ENCODE results near the gene SCARB1. TPM values are rescaled to one million over a fixed set of nuclear protein-coding genes. Genes with fewer than 3 reads are reported as not detected.
"Not testable (repeated sequence)": the region's sequence is repeated elsewhere in the genome, so short reads cannot be mapped to it uniquely, and the experiment has no call there.

Gene SCARB1
- total RNA-seq, 1 donor from 2014 or later: 44.5 TPM

GRCh38 chr12:124893792-124894516 is 30.3 kb upstream of the SCARB1 start:
- H2AFZ ChIP-seq (ENCODE audit: low read depth, low read length): no peak overlapping the region
- no peak for TF ChIP-seq CTCF (IDR thresholded peaks at IDR 0.05; ENCODE audit: insufficient read depth, low read depth, low read length)
- no peak for TF ChIP-seq EZH2 (IDR thresholded peaks at IDR 0.05; ENCODE audit: insufficient read depth, low read length)
- no peak overlapping the region for H3K4me2 ChIP-seq (ENCODE audit: low read length)
- peaks cover 16% of the 10 kb centered on the region for H4K20me1 ChIP-seq (ENCODE audit: insufficient read depth, low read length)
- peaks cover 10% of the 10 kb centered on the region for H3K9me3 Mint-ChIP-seq (ENCODE audit: unreplicated experiment)
- no peak for FAIRE-seq
- no peak for DNase-seq (ENCODE audit: low read depth)
- no peak overlapping the region for H3K27ac Mint-ChIP-seq (ENCODE audit: unreplicated experiment)
- H3K4me3 ChIP-seq (ENCODE audit: insufficient read depth, low read depth, low read length): no peak overlapping the region
- H3K9ac ChIP-seq (ENCODE audit: low read length): no peak overlapping the region
- H3K79me2 ChIP-seq (ENCODE audit: insufficient read depth, low read length): no peaks in the 10 kb centered on the region
- H3K4me1 Mint-ChIP-seq (ENCODE audit: low read depth, unreplicated experiment): no peaks in the 10 kb centered on the region
- peaks cover 7% of the 10 kb centered on the region for H3K36me3 Mint-ChIP-seq (ENCODE audit: low read depth, unreplicated experiment)
- no peaks in the 10 kb centered on the region for H3K36me3 ChIP-seq (ENCODE audit: insufficient read depth, low read length)
- no peak overlapping the region for H3K4me3 Mint-ChIP-seq (ENCODE audit: unreplicated experiment)
- no peaks in the 10 kb centered on the region for H3K4me1 ChIP-seq (ENCODE audit: insufficient read depth, low read length)
- H3K27ac ChIP-seq (ENCODE audit: low read depth, low read length): no peak overlapping the region
- peaks cover 8% of the 10 kb centered on the region for H3K27me3 Mint-ChIP-seq (ENCODE audit: low read depth, unreplicated experiment)
- no peaks in the 10 kb centered on the region for H3K9me3 ChIP-seq (ENCODE audit: insufficient read depth, low read depth, low read length)
- no peaks in the 10 kb centered on the region for H3K27me3 ChIP-seq (ENCODE audit: insufficient read depth, low read length)

- no peak overlapping the region for H3K4me2 ChIP-seq (ENCODE audit: low read length)
- no peaks in the 10 kb centered on the region for H3K9me3 ChIP-seq (ENCODE audit: insufficient read depth, low read depth, low read length)
- TF ChIP-seq CTCF (IDR thresholded peaks at IDR 0.05; ENCODE audit: insufficient read depth, low read depth, low read length): no peak
- no peak for TF ChIP-seq EZH2 (IDR thresholded peaks at IDR 0.05; ENCODE audit: insufficient read depth, low read length)
- no peak overlapping the region for H2AFZ ChIP-seq (ENCODE audit: low read depth, low read length)
- no peaks in the 10 kb centered on the region for H3K9me3 Mint-ChIP-seq (ENCODE audit: unreplicated experiment)
- H3K27me3 ChIP-seq (ENCODE audit: insufficient read depth, low read length): no peaks in the 10 kb centered on the region
- no peaks in the 10 kb centered on the region for H3K36me3 ChIP-seq (ENCODE audit: insufficient read depth, low read length)
- no peak overlapping the region for H3K4me3 ChIP-seq (ENCODE audit: insufficient read depth, low read depth, low read length)
- FAIRE-seq (no peak), DNase-seq (ENCODE audit: low read depth) (no peak)
- H3K27me3 Mint-ChIP-seq (ENCODE audit: low read depth, unreplicated experiment): no peaks in the 10 kb centered on the region
- no peaks in the 10 kb centered on the region for H3K36me3 Mint-ChIP-seq (ENCODE audit: low read depth, unreplicated experiment)
- H3K4me3 Mint-ChIP-seq (ENCODE audit: unreplicated experiment): no peak overlapping the region
- no peak overlapping the region for H3K27ac ChIP-seq (ENCODE audit: low read depth, low read length)
- H3K4me1 ChIP-seq (ENCODE audit: insufficient read depth, low read length): no peaks in the 10 kb centered on the region
- no peak overlapping the region for H3K27ac Mint-ChIP-seq (ENCODE audit: unreplicated experiment)
- H3K4me1 Mint-ChIP-seq (ENCODE audit: low read depth, unreplicated experiment): no peaks in the 10 kb centered on the region
- no peaks in the 10 kb centered on the region for H4K20me1 ChIP-seq (ENCODE audit: insufficient read depth, low read length)
- H3K79me2 ChIP-seq (ENCODE audit: insufficient read depth, low read length): no peaks in the 10 kb centered on the region
- H3K9ac ChIP-seq (ENCODE audit: low read length): no peak overlapping the region
These were observed 24.6 kb upstream of the SCARB1 start for GRCh38 chr12:124888260-124888659.

GRCh38 chr12:124887766-124888165 is 24.1 kb upstream of the SCARB1 start:
- H3K4me2 ChIP-seq (ENCODE audit: low read length); H3K9me3 ChIP-seq (ENCODE audit: insufficient read depth, low read depth, low read length); H3K36me3 Mint-ChIP-seq (ENCODE audit: low read depth, unreplicated experiment); H3K27ac Mint-ChIP-seq (ENCODE audit: unreplicated experiment); DNase-seq (ENCODE audit: low read depth); H3K79me2 ChIP-seq (ENCODE audit: insufficient read depth, low read length); H2AFZ ChIP-seq (ENCODE audit: low read depth, low read length); H3K27ac ChIP-seq (ENCODE audit: low read depth, low read length); H3K4me1 Mint-ChIP-seq (ENCODE audit: low read depth, unreplicated experiment); H3K9me3 Mint-ChIP-seq (ENCODE audit: unreplicated experiment); H3K4me3 ChIP-seq (ENCODE audit: insufficient read depth, low read depth, low read length); H3K4me3 Mint-ChIP-seq (ENCODE audit: unreplicated experiment); H4K20me1 ChIP-seq (ENCODE audit: insufficient read depth, low read length); H3K27me3 ChIP-seq (ENCODE audit: insufficient read depth, low read length); H3K36me3 ChIP-seq (ENCODE audit: insufficient read depth, low read length); H3K27me3 Mint-ChIP-seq (ENCODE audit: low read depth, unreplicated experiment); FAIRE-seq; H3K9ac ChIP-seq (ENCODE audit: low read length); H3K4me1 ChIP-seq (ENCODE audit: insufficient read depth, low read length): not testable (repeated sequence)

All from astrocyte (in vitro differentiated cells and primary cell).